ENCODE measurements around the gene LGALS8.
"Not testable (repeated sequence)": the region's sequence is repeated elsewhere in the genome, so short reads cannot be mapped to it uniquely, and the experiment has no call there.

Gene LGALS8

GRCh38 chr1:236575523-236575922, 51.7 kb downstream of the LGALS8 start:
- H3K27me3 ChIP-seq (ENCODE audit: insufficient read depth, poor library complexity, severe bottlenecking): no peaks in the 10 kb centered on the region
- ATAC-seq (ENCODE audit: low read depth) (no peak), DNase-seq (ENCODE audit: low spot score) (no peak)
- no peak for TF ChIP-seq CTCF (IDR thresholded peaks at IDR 0.05; ENCODE audit: poor library complexity, severe bottlenecking)
- no peaks in the 10 kb centered on the region for H3K4me1 ChIP-seq (ENCODE audit: insufficient read depth, poor library complexity, severe bottlenecking)
- no peaks in the 10 kb centered on the region for H3K9me3 ChIP-seq (ENCODE audit: severe bottlenecking)
- H3K4me3 ChIP-seq (ENCODE audit: severe bottlenecking): no peak overlapping the region
- peaks cover 71% of the 10 kb centered on the region for H3K36me3 ChIP-seq (ENCODE audit: low read depth)
- H3K27ac ChIP-seq (ENCODE audit: poor library complexity, severe bottlenecking): no peak overlapping the region

GRCh38 chr1:236576004-236576403, 52.2 kb downstream of the LGALS8 start:
- Histone ChIP-seq H3K4me1 (ENCODE audit: insufficient read depth, poor library complexity, severe bottlenecking) (no peaks in the 10 kb centered on the region), H3K9me3 (ENCODE audit: severe bottlenecking) (no peaks in the 10 kb centered on the region), H3K4me3 (ENCODE audit: severe bottlenecking) (no peak overlapping the region), H3K27ac (ENCODE audit: poor library complexity, severe bottlenecking) (no peak overlapping the region), H3K27me3 (ENCODE audit: insufficient read depth, poor library complexity, severe bottlenecking) (no peaks in the 10 kb centered on the region), H3K36me3 (ENCODE audit: low read depth) (peaks cover 72% of the 10 kb centered on the region)
- no peak for DNase-seq (ENCODE audit: low spot score)
- no peak for TF ChIP-seq CTCF (IDR thresholded peaks at IDR 0.05; ENCODE audit: poor library complexity, severe bottlenecking)
- ATAC-seq (ENCODE audit: low read depth): no peak

- not testable (repeated sequence) for H3K4me1 ChIP-seq (ENCODE audit: insufficient read depth, poor library complexity, severe bottlenecking); H3K27me3 ChIP-seq (ENCODE audit: insufficient read depth, poor library complexity, severe bottlenecking); H3K27ac ChIP-seq (ENCODE audit: poor library complexity, severe bottlenecking); H3K4me3 ChIP-seq (ENCODE audit: severe bottlenecking); DNase-seq (ENCODE audit: low spot score); ATAC-seq (ENCODE audit: low read depth); H3K9me3 ChIP-seq (ENCODE audit: severe bottlenecking)
- peaks cover 79% of the 10 kb centered on the region for H3K36me3 ChIP-seq (ENCODE audit: low read depth)
Measured at GRCh38 chr1:236577041-236577440, 53.3 kb downstream of the LGALS8 start.

GRCh38 chr1:236578661-236579060, 54.9 kb downstream of the LGALS8 start:
- Histone ChIP-seq H3K9me3 (ENCODE audit: severe bottlenecking) (no peaks in the 10 kb centered on the region), H3K4me3 (ENCODE audit: severe bottlenecking) (no peak overlapping the region), H3K36me3 (ENCODE audit: low read depth) (peaks cover 76% of the 10 kb centered on the region), H3K27ac (ENCODE audit: poor library complexity, severe bottlenecking) (no peak overlapping the region), H3K27me3 (ENCODE audit: insufficient read depth, poor library complexity, severe bottlenecking) (no peaks in the 10 kb centered on the region), H3K4me1 (ENCODE audit: insufficient read depth, poor library complexity, severe bottlenecking) (no peaks in the 10 kb centered on the region)
- DNase-seq (ENCODE audit: low spot score): no peak
- TF ChIP-seq CTCF (IDR thresholded peaks at IDR 0.05; ENCODE audit: poor library complexity, severe bottlenecking): no peak
- ATAC-seq (ENCODE audit: low read depth): no peak

- H3K9me3 ChIP-seq (ENCODE audit: severe bottlenecking); H3K4me1 ChIP-seq (ENCODE audit: insufficient read depth, poor library complexity, severe bottlenecking); DNase-seq (ENCODE audit: low spot score); H3K27me3 ChIP-seq (ENCODE audit: insufficient read depth, poor library complexity, severe bottlenecking); H3K27ac ChIP-seq (ENCODE audit: poor library complexity, severe bottlenecking); ATAC-seq (ENCODE audit: low read depth); H3K4me3 ChIP-seq (ENCODE audit: severe bottlenecking): not testable (repeated sequence)
- peaks cover 76% of the 10 kb centered on the region for H3K36me3 ChIP-seq (ENCODE audit: low read depth)
Measured at GRCh38 chr1:236580404-236580803, 56.6 kb downstream of the LGALS8 start.

- Histone ChIP-seq H3K4me1 (ENCODE audit: insufficient read depth, poor library complexity, severe bottlenecking) (no peaks in the 10 kb centered on the region), H3K27me3 (ENCODE audit: insufficient read depth, poor library complexity, severe bottlenecking) (no peaks in the 10 kb centered on the region), H3K27ac (ENCODE audit: poor library complexity, severe bottlenecking) (no peak overlapping the region), H3K9me3 (ENCODE audit: severe bottlenecking) (no peaks in the 10 kb centered on the region), H3K36me3 (ENCODE audit: low read depth) (peaks cover 76% of the 10 kb centered on the region), H3K4me3 (ENCODE audit: severe bottlenecking) (no peak overlapping the region)
- ATAC-seq (ENCODE audit: low read depth) (no peak), DNase-seq (ENCODE audit: low spot score) (no peak)
- no peak for TF ChIP-seq CTCF (IDR thresholded peaks at IDR 0.05; ENCODE audit: poor library complexity, severe bottlenecking)
Measured at GRCh38 chr1:236581528-236581927, 57.7 kb downstream of the LGALS8 start.

All from RWPE2 (cell line).